GM12874 (cell line): Measurements from ENCODE around the gene WDCP.

Experiments
- TF ChIP-seq, protein P1 (sequence below): IDR thresholded peaks from 2 replicates; pipeline ENCODE4 v1.5.1; 2011; ENCODE audit warnings: low read depth, mild to moderate bottlenecking, control low read depth, low read length, moderate library complexity; ENCODE audit not compliant: insufficient read depth

Gene WDCP

DNA sequence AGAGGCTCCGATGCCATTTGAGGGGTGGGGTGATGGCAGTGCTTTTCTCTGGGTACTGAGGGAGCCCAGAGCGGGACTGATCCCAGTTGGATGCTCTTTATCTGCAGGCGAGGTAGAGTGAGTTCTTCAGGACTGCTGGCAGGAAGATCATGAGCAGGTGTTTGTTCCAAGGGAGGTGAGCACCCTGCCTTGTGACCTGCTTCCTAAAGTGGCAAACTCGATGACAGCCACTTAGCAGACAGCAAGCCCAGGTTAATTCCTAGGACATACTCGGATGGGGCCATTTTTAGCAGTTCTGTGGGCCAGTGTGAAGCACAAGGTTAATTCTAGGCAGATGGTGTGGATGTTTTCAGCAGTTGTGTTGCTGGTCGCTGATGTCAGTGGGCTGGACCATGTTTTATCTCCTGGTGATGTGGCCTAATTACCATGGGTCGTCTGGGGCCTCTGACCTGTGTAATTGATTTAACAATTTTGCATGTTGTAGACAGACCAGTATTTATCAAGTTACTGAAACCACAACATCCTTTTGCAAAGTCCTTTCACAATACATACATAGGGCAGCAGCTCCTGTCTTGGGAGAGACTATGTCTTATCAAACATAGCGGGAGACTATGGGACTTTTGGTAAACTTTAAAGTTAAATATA lies 7.3 kb upstream of the WDCP start:
- TF ChIP-seq, protein P1, sequence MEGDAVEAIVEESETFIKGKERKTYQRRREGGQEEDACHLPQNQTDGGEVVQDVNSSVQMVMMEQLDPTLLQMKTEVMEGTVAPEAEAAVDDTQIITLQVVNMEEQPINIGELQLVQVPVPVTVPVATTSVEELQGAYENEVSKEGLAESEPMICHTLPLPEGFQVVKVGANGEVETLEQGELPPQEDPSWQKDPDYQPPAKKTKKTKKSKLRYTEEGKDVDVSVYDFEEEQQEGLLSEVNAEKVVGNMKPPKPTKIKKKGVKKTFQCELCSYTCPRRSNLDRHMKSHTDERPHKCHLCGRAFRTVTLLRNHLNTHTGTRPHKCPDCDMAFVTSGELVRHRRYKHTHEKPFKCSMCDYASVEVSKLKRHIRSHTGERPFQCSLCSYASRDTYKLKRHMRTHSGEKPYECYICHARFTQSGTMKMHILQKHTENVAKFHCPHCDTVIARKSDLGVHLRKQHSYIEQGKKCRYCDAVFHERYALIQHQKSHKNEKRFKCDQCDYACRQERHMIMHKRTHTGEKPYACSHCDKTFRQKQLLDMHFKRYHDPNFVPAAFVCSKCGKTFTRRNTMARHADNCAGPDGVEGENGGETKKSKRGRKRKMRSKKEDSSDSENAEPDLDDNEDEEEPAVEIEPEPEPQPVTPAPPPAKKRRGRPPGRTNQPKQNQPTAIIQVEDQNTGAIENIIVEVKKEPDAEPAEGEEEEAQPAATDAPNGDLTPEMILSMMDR: no peak

DNA sequence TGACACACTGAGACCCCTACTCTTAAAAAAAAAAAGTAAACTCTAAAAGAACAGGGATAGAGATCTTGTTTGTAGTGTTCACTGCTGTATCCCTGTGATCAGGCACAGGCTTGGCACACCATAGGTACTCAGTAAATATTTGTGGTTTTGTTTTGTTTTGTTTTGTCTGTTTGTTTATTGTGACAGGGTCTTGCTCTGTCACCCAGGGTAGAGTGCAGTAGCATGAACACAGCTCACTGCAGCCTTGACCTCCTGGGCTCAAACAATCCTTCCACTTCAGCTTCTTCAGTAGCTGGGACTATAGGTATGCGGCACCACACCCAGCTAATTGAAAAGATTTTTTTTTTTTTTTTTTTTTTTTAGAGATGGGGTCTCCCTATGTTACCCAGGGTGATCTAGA lies 5.8 kb upstream of the WDCP start:
- TF ChIP-seq, protein P1: no peak

DNA sequence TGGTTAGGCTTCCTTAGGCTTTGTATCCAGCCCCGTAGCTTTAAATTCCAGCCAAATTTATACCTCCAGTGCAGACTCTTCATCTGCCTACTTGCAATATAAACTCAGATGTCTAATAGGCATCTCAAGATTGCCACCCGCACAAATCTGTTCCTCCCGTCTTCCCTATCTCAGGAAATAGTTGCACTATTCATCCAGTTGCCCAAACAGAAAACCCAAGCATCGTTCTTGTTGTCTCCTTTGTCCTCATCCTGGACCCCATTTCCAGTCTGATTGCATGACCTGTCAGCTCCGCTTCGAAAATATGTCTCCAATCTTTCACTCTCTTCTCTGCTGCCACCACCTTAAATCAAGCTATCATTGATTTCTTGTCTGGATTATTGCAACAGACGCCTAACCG lies 4.6 kb upstream of the WDCP start:
- TF ChIP-seq, protein P1: no peak

DNA sequence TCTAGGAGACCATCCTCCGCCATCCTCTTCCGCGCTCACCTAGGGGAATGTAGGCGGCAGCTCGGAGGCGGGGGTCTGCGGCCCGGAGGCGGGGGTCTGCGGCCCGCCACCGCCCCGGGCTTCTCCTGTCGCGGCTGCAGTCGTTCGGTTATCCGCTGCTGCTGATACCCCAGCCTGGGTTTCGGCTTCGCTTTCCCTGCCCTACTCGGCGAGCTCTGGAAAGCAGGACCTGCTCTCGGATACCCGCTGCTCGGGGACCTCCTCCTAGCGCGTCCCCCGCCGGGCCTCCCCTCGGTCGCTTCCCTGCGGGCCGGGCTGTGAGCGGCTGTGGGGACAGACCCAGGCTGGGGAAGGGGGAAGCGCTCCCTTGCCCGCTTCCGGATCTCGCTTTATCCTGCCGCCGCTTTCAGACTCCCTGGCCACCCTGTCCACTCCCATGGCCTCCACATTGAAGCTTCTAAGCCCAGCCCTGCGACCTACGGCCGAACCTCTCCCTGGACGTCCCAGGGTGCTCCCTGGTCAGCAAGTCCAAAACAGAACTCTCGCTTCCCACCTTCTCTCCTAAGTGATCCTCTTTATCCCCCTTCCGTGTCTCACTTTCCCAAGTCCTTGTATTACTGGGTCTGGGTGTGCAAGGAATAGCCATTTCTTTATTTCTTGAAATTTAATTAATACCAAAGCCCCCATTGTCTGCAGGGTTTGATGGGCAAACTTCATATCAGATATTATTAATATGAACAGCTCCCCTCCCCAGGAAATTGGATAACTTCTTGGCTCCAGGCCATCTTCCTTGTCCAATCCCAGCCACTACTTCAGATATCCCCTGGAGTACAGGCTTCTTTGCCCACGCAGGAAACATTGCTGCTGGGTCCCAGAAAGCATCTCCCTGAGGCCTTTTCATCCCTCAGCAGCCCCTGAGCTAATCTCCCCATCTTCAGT lies 3.1 kb upstream of the WDCP start:
- TF ChIP-seq, protein P1: no peak

DNA sequence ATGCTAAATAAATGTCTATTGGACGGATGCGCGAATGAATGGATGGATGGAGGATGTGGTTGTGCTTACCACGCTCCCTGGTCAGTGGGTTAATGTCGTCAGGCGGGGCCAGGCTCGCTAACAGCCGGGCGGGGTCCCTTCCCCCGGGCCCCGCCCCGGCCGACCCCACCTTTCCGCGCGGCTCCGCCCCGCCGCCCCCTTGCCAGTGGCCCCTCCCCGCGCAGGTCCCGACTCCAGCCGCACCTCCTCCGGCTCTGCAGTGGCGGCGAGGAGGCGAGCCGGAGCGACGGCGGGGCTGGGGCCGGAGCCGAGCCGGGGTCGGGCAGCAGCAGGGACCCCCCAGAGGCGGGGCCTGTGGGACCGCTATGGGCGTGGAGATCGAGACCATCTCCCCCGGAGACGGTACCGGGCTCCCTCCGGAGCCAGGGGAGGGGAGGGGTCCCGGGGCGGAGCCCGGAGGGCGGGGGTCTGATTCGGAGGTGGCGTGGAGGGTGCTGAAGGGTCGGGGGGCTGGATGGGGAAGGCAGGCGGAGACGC lies 2.4 kb upstream of the WDCP start, which contains the start of gene FKBP1B:
Gene FKBP1B (plus strand): TSS at position 257 of the 537 bp plus-strand sequence. CDS start 109 bp downstream, at position 366.
- TF ChIP-seq, protein P1: no peak

DNA sequence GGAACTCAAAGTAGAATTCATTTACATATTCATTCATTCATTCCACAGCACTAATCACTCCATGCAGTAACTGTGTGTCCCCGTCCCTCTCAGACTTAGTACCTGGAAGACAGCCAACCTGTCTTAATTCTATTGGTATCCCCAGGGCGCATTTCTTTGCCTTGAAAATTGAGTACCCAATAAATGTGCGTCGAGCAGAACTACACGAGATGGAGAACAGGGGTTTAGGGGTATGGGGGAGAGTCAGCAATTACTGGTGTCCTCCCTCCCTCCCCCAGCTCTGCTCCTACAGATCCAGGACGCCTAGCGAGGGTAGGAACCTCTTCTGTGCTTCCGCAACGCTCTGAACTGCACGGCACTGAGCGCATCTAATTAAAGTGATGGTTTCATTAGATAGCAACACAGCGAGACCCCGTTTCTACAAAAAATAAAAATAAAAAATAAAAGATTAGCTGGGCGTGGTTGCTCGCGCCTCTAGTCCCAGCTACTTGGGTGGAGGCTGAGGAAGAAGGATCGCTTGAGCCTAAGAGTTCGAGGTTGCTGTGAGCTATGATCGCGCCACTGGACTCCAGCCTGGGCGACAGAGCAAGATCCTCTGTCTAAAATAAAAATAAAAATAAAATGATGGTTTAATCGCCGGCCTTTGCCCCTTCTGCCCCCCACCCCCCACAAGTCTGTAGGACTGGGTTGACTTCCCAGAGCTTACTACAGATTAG lies 1.7 kb upstream of the WDCP start:
- TF ChIP-seq, protein P1: no peak

DNA sequence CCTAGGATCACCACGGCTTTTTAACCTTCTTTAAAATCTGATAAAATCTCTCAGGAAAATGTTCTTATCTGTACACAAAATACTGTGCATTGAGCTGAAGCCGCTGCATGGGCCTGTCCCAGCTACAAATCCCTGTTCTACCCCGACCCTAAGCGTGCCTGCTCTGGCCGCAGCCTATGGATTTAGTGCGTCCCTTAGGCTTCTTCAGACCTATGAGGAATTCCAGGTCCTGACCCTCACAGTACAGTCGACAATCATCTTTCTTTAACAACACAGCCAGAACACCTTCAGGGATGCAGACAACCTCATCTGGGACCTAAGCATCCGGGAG lies 477 bp upstream of the WDCP start:
- TF ChIP-seq, protein P1: no peak
